ENCODE data around the gene TNNI2. TPM values are rescaled to one million over a fixed set of nuclear protein-coding genes. Genes with fewer than 3 reads are reported as not detected.

Gene TNNI2
- total and polyA plus RNA-seq, 2 donors (not counting 3 experiments of a cell fraction or from before 2014, with no cell fraction given): not detected

DNA sequence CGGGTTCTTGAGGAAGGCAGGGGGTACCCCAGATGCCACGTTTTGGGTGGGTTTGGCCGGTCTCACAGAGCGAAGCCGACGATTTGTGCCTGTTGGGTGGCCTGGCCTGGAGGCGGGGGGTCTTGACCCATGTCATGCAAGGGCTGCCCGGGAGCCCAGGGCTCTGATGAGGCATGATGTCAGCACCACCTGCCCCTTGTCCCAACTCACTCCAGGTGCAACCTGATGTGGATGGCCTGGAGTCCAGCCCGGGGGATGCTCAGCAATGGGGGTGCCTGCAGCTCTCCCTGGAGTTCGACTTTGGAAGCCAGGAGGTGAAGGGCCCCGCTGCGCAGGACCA lies 3.1 kb upstream of the TNNI2 start:
- DNase-seq (ENCODE audit: low read depth, low spot score) (no peak), FAIRE-seq (no peak)
- Histone ChIP-seq H3K9me1 (replicated peaks; ENCODE audit: control insufficient read depth, extremely low read depth, insufficient read depth, low read length) (no peaks in the 10 kb centered on the region), H3K4me1 (ENCODE audit: control insufficient read depth, extremely low read depth, insufficient read depth, low read length) (no peaks in the 10 kb centered on the region), H3K27me3 (ENCODE audit: control insufficient read depth in 2 of 2, insufficient read depth in 2 of 2, low read length in 2 of 2) (no peaks in the 10 kb centered on the region), H2AFZ (ENCODE audit: low read depth, low read length) (no peak overlapping the region), H3K4me3 (replicated peaks in 1 of 3; ENCODE audit: insufficient read depth in 1 of 3, low read depth in 1 of 3, low read length in 3 of 3) (no peak overlapping the region), H4K20me1 (replicated peaks; ENCODE audit: control insufficient read depth, extremely low read depth, insufficient read depth, low read length) (no peaks in the 10 kb centered on the region), H3K9me3 (replicated peaks; ENCODE audit: control insufficient read depth, insufficient read depth, low read length) (no peaks in the 10 kb centered on the region), H3K79me2 (ENCODE audit: control insufficient read depth, insufficient read depth, low read length) (no peaks in the 10 kb centered on the region), H3K27ac (ENCODE audit: insufficient read depth, low read depth, low read length) (no peak overlapping the region), H3K4me2 (ENCODE audit: insufficient read depth, low read length) (no peak overlapping the region), H3K9ac (replicated peaks; ENCODE audit: extremely low read depth, insufficient read depth, low read length) (no peak overlapping the region), H3K36me3 (ENCODE audit: control insufficient read depth in 2 of 2, extremely low read depth in 1 of 2, insufficient read depth in 2 of 2, low read length in 2 of 2) (no peaks in the 10 kb centered on the region)
- TF ChIP-seq EZH2 (IDR thresholded peaks at IDR 0.05; ENCODE audit: borderline replicate concordance, low read depth, low read length, severe bottlenecking): no peak
- no peak for TF ChIP-seq POLR2A (IDR thresholded peaks at IDR 0.05; ENCODE audit: low read depth, low read length)
- no peak for TF ChIP-seq JUN (IDR thresholded peaks at IDR 0.05; ENCODE audit: borderline replicate concordance, insufficient read depth, insufficient read length, low read depth)
- TF ChIP-seq POLR2AphosphoS5 (IDR thresholded peaks at IDR 0.05; ENCODE audit: insufficient read depth, low read depth, low read length): no peak
- TF ChIP-seq, protein P1, sequence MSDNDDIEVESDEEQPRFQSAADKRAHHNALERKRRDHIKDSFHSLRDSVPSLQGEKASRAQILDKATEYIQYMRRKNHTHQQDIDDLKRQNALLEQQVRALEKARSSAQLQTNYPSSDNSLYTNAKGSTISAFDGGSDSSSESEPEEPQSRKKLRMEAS (IDR thresholded peaks at IDR 0.05; ENCODE audit: insufficient read depth, insufficient read length): no peak
- no peak for TF ChIP-seq GATA2 (IDR thresholded peaks at IDR 0.05; ENCODE audit: insufficient read depth, insufficient read length, low read depth, low read length)
- no peak for TF ChIP-seq FOS (IDR thresholded peaks at IDR 0.05; ENCODE audit: borderline replicate concordance, insufficient read depth, low read length)
- TF ChIP-seq MYC (IDR thresholded peaks at IDR 0.05; ENCODE audit: low read depth, low read length): no peak
- TF ChIP-seq, protein P2, sequence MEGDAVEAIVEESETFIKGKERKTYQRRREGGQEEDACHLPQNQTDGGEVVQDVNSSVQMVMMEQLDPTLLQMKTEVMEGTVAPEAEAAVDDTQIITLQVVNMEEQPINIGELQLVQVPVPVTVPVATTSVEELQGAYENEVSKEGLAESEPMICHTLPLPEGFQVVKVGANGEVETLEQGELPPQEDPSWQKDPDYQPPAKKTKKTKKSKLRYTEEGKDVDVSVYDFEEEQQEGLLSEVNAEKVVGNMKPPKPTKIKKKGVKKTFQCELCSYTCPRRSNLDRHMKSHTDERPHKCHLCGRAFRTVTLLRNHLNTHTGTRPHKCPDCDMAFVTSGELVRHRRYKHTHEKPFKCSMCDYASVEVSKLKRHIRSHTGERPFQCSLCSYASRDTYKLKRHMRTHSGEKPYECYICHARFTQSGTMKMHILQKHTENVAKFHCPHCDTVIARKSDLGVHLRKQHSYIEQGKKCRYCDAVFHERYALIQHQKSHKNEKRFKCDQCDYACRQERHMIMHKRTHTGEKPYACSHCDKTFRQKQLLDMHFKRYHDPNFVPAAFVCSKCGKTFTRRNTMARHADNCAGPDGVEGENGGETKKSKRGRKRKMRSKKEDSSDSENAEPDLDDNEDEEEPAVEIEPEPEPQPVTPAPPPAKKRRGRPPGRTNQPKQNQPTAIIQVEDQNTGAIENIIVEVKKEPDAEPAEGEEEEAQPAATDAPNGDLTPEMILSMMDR (IDR thresholded peaks at IDR 0.05; ENCODE audit: extremely low read depth in 1 of 2, insufficient read depth in 1 of 2, low read depth in 1 of 2, low read length in 2 of 2): no peak
- POLR2A ChIA-PET: no interaction called here
- BruUV-seq (replicated peaks): no TSS peak
- CTCF ChIA-PET: interaction anchor here (1.0 to 7.8 kb wide), 10 partner anchors 41 to 321 kb away, joined by 4 to 623 read pairs (median 20); no protein-coding TSS in a partner anchor
- intact Hi-C loops (cut with micrococcal nuclease) (no loop called here), dilution Hi-C loops (cut with MboI; ENCODE audit: extremely low pct_ligation_motif_present, low sequenced_read_pairs) (no loop called here)
